ENCODE measurements around the gene PLIN1.

Gene PLIN1

GRCh38 chr15:89672221-89673164 is 6.7 kb downstream of the PLIN1 start:
- peak in 13 of 56 donors; percentile 10 to 39 (median 18) for DNase-seq

GRCh38 chr15:89671687-89672086 is 7.5 kb downstream of the PLIN1 start:
- no peak for DNase-seq

GRCh38 chr15:89670971-89671560 is 8.1 kb downstream of the PLIN1 start:
- no peak for DNase-seq

GRCh38 chr15:89669941-89670340 is 9.2 kb downstream of the PLIN1 start:
- DNase-seq = no peak

GRCh38 chr15:89669309-89669865 is 9.8 kb downstream of the PLIN1 start:
- DNase-seq = no peak

- no peak for DNase-seq
These were observed 11.0 kb downstream of the PLIN1 start for GRCh38 chr15:89668171-89668570.

GRCh38 chr15:89667706-89667960 is 11.5 kb downstream of the PLIN1 start:
- DNase-seq = no peak

GRCh38 chr15:89666858-89667705 is 12.1 kb downstream of the PLIN1 start:
- no peak for DNase-seq

GRCh38 chr15:89666184-89666857 is 12.8 kb downstream of the PLIN1 start:
- DNase-seq = no peak

- peak in 8 of 56 donors; percentile 13 to 30 (median 21) for DNase-seq
These were observed 13.6 kb downstream of the PLIN1 start for GRCh38 chr15:89665449-89666181.

GRCh38 chr15:89664441-89665350 is 14.5 kb downstream of the PLIN1 start:
- no peak for DNase-seq

- no peak for DNase-seq
These were observed 16.1 kb downstream of the PLIN1 start for GRCh38 chr15:89662893-89663626.

GRCh38 chr15:89660556-89660955 is 18.6 kb downstream of the PLIN1 start:
- no peak for DNase-seq

GRCh38 chr15:89659295-89659694 is 19.9 kb downstream of the PLIN1 start:
- no peak for DNase-seq

GRCh38 chr15:89657686-89658200 is 21.4 kb downstream of the PLIN1 start:
- no peak for DNase-seq

- no peak for DNase-seq
These were observed 22.9 kb downstream of the PLIN1 start for GRCh38 chr15:89656116-89656815.

Measured in amygdala (tissue), 56 donors.